Right atrium auricular region (tissue), 2 donors: ENCODE results near the gene PYGO2. TPM values are rescaled to one million over a fixed set of nuclear protein-coding genes. Genes with fewer than 3 reads are reported as not detected.

Experiments
- DNase-seq: peaks from one replicate; pipeline ENCODE4 v3.0.0-alpha.2; 2019; ENCODE audit warnings: low spot score
- H3K27ac ChIP-seq, 2 donors: fragments of 200-600 bp; sonication (generic); 1 replicate in 1 of 2; 2 replicates in 1 of 2; pipeline ENCODE4 v1.5.1; 2016 to 2019
- H3K27me3 ChIP-seq, 2 donors: fragments of 200-600 bp; sonication (generic); one replicate each; pipeline versions ENCODE4 v1.5.1 to v1.6.0; 2017 to 2019
- H3K36me3 ChIP-seq: fragments of 200-600 bp; sonication (generic); one replicate; pipeline ENCODE4 v1.5.1; 2016
- H3K4me1 ChIP-seq, 2 donors: fragments of 200-600 bp; sonication (generic); one replicate each; pipeline versions ENCODE4 v1.5.1 to v1.6.0; 2017 to 2019
- H3K4me3 ChIP-seq, 2 donors: fragments of 200-600 bp; sonication (generic); 1 replicate in 1 of 2; 2 replicates in 1 of 2; pipeline ENCODE4 v1.5.1; 2017 to 2019; ENCODE audit warnings: mild to moderate bottlenecking in 1 of 2, moderate library complexity in 1 of 2
- H3K9me3 ChIP-seq, 2 donors: fragments of 200-600 bp; sonication (generic); one replicate each; pipeline ENCODE4 v1.5.1; 2019
- CTCF ChIP-seq, 2 donors: fragments of 200-600 bp; sonication (generic); IDR thresholded peaks; one replicate each; pipeline ENCODE4 v1.5.1; 2019; ENCODE audit warnings: antibody characterized with exemption in 2 of 2
- total RNA-seq, 2 donors: library from RNA; depleted of rRNA; stranded (reverse); fragments of >200 nt; gene quantifications; one replicate each; pipeline ENCODE4 v1.1.0, GENCODE V29; 2016

The PYGO2 gene
- total RNA-seq, 2 donors from 2014 or later: 13.9 to 18.4 TPM

GRCh38 chr1:155000726-155001424, 39.3 kb upstream of the PYGO2 start:
- Histone ChIP-seq H3K9me3 (no peaks in the 10 kb centered on the region), H3K27me3 (no peaks in the 10 kb centered on the region), H3K36me3 (no peaks in the 10 kb centered on the region), H3K4me3 (peak overlapping the region; percentile 87 to 92), H3K4me1 (peaks cover 0 to 40% of the 10 kb centered on the region in 2 donors), H3K27ac (peak overlapping the region; percentile 98 to 99)
- TF ChIP-seq CTCF (IDR thresholded peaks at IDR 0.05): peak in 1 of 2 donors; percentile 14
- peak; percentile 88 for DNase-seq

GRCh38 chr1:155000411-155000725, 38.8 kb upstream of the PYGO2 start:
- DNase-seq: no peak
- Histone ChIP-seq H3K27me3 (no peaks in the 10 kb centered on the region), H3K4me1 (peaks cover 0 to 35% of the 10 kb centered on the region in 2 donors), H3K9me3 (no peaks in the 10 kb centered on the region), H3K27ac (peak overlapping the region; percentile 98 to 99), H3K4me3 (peak overlapping the region; percentile 87 to 92), H3K36me3 (no peaks in the 10 kb centered on the region)
- TF ChIP-seq CTCF (IDR thresholded peaks at IDR 0.05): no peak

- H3K27me3 ChIP-seq: no peaks in the 10 kb centered on the region
- H3K4me1 ChIP-seq: peaks cover 0 to 30% of the 10 kb centered on the region in 2 donors
- peak overlapping the region; percentile 98 to 99 for H3K27ac ChIP-seq
- peak overlapping the region; percentile 87 to 92 for H3K4me3 ChIP-seq
- no peak for DNase-seq
- no peak for TF ChIP-seq CTCF (IDR thresholded peaks at IDR 0.05)
- no peaks in the 10 kb centered on the region for H3K36me3 ChIP-seq
- no peaks in the 10 kb centered on the region for H3K9me3 ChIP-seq
Measured at GRCh38 chr1:154999571-155000410, 38.2 kb upstream of the PYGO2 start.

DNA sequence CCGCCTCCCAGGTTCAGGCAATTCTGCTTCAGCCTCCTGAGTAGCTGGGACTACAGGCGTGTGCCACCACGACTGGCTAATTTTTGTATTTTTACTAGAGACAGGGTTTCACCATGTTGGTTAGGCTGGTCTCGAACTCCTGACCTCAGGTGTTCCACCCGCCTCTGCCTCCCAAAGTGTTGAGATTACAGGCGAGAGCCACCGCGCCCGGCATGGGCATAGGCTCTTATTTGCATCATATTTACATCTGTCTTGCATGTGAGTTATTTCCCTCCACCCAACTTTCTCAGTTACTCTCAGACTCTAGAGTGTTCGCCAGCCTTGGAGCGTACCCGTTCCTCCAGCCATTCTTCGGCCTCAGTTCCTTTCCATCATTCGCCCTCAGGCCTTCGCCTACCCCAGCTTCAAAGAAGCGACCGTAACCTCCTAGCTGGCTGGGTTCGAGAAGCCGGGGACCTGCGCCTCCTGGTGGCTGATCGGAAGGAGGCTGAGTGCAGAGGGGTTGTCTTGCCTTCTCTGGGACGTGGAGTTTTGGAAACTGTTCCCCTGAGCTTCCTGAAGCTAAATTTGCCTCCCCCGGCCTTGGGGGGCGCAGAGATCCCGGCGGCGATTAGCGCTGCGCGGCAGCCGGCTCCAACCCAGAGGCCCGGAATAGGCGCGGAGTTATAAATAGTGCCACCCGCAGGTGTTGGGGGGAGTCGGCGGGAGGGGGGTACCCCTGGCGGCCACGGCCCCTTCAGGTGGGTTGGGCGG, 37.4 kb upstream of the PYGO2 start:
- Histone ChIP-seq H3K4me3 (peak overlapping the region; percentile 87 to 92), H3K27ac (peak overlapping the region; percentile 98 to 99), H3K4me1 (peaks cover 0 to 22% of the 10 kb centered on the region in 2 donors), H3K27me3 (no peaks in the 10 kb centered on the region), H3K36me3 (no peaks in the 10 kb centered on the region), H3K9me3 (no peaks in the 10 kb centered on the region)
- DNase-seq: no peak
- peak; percentile 75 to 82 for TF ChIP-seq CTCF (IDR thresholded peaks at IDR 0.05)

DNA sequence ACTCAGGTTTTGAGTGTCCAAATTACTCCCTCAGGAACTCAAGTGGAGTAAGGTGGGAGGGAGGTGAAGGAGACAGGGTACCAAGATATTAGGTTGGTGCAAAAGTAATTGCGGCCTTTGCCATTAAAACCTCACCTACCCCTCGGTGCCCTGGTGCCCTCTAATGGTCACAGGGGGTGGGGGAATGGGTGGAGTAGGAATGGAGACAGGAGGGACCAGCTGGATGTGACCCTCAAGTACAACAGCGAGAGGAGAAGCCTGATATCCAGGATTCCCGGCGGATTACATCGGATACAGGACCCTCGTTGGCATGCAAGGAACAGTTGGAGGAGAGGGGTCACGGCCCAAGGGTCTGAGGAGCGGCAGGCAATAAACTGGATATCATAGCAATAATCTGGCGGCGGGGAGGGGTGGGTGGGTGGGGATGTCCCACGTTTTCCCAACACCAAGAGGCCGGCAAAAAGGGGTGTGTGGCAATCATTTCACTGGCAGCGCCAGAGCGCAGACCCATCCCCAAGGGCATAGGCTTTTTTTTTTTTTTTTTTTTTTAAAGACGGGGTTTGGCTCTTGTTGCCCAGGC, 36.7 kb upstream of the PYGO2 start:
- Histone ChIP-seq H3K27ac (peak overlapping the region in 1 of 2 donors; percentile 98), H3K9me3 (no peaks in the 10 kb centered on the region), H3K4me3 (no peak overlapping the region), H3K36me3 (no peaks in the 10 kb centered on the region), H3K4me1 (peaks cover 0 to 19% of the 10 kb centered on the region in 2 donors), H3K27me3 (no peaks in the 10 kb centered on the region)
- TF ChIP-seq CTCF (IDR thresholded peaks at IDR 0.05): no peak
- no peak for DNase-seq
